ENCODE data around the gene MZB1. TPM values are rescaled to one million over a fixed set of nuclear protein-coding genes. Genes with fewer than 3 reads are reported as not detected.

The MZB1 gene
- total and polyA plus RNA-seq, 4 donors: 1.8 to 23.7 (median 1.8) TPM

GRCh38 chr5:139368613-139369012, 21.1 kb downstream of the MZB1 start:
- no peak for DNase-seq (ENCODE audit: low spot score)
- H3K27me3 ChIP-seq (ENCODE audit: control insufficient read depth in 4 of 4, insufficient read depth in 4 of 4, low read length in 3 of 4): no peaks in the 10 kb centered on the region
- TF ChIP-seq FOXA2 (IDR thresholded peaks at IDR 0.05) (no peak), RAD21 (IDR thresholded peaks at IDR 0.05) (no peak), FOXA1 (IDR thresholded peaks at IDR 0.05) (no peak), HNF4A (conservative IDR thresholded peaks at IDR 0.05) (no peak), JUND (IDR thresholded peaks at IDR 0.05) (no peak)
- H3K4me1 ChIP-seq (ENCODE audit: control insufficient read depth in 4 of 4, insufficient read depth in 4 of 4, low read length in 3 of 4): peaks cover 2 to 6% (median 5%) of the 10 kb centered on the region in 4 donors
- no peak overlapping the region for H3K27ac ChIP-seq (ENCODE audit: low read depth in 1 of 2, low read length in 2 of 2)
- H3K9ac ChIP-seq (ENCODE audit: low read depth in 1 of 2, low read length in 2 of 2): no peak overlapping the region
- no peaks in the 10 kb centered on the region for H3K9me3 ChIP-seq (ENCODE audit: control insufficient read depth in 4 of 4, low read length in 3 of 4)
- peaks cover 17 to 53% (median 37%) of the 10 kb centered on the region in 4 donors for H3K36me3 ChIP-seq (ENCODE audit: control insufficient read depth in 4 of 4, insufficient read depth in 3 of 4, low read depth in 1 of 4, low read length in 3 of 4)
- no peak overlapping the region for H3K4me3 ChIP-seq (ENCODE audit: low read depth in 1 of 3, low read length in 3 of 3)
- 75% methylated on average over 2 of the region's 2 CpGs for WGBS

- Histone ChIP-seq H3K4me1 (ENCODE audit: control insufficient read depth in 4 of 4, insufficient read depth in 4 of 4, low read length in 3 of 4) (no peaks in the 10 kb centered on the region), H3K27me3 (ENCODE audit: control insufficient read depth in 4 of 4, insufficient read depth in 4 of 4, low read length in 3 of 4) (no peaks in the 10 kb centered on the region), H3K4me3 (ENCODE audit: low read depth in 1 of 3, low read length in 3 of 3) (no peak overlapping the region), H3K9ac (ENCODE audit: low read depth in 1 of 2, low read length in 2 of 2) (no peak overlapping the region), H3K27ac (ENCODE audit: low read depth in 1 of 2, low read length in 2 of 2) (no peak overlapping the region), H3K9me3 (ENCODE audit: control insufficient read depth in 4 of 4, low read length in 3 of 4) (no peaks in the 10 kb centered on the region), H3K36me3 (ENCODE audit: control insufficient read depth in 4 of 4, insufficient read depth in 3 of 4, low read depth in 1 of 4, low read length in 3 of 4) (peaks cover 16 to 44% (median 30%) of the 10 kb centered on the region in 4 donors)
- 60% methylated on average over 2 of the region's 2 CpGs for WGBS
- no peak for TF ChIP-seq GABPA (IDR thresholded peaks at IDR 0.05 in 1 of 2, conservative IDR thresholded peaks at IDR 0.05 in 1 of 2)
- TF ChIP-seq SP1 (IDR thresholded peaks at IDR 0.05): no peak
- TF ChIP-seq HNF4G (IDR thresholded peaks at IDR 0.05): no peak
- no peak for TF ChIP-seq RAD21 (IDR thresholded peaks at IDR 0.05)
- no peak for TF ChIP-seq CTCF (IDR thresholded peaks at IDR 0.05; ENCODE audit: low read depth, low read length, missing input control)
- TF ChIP-seq YY1 (IDR thresholded peaks at IDR 0.05): no peak
- TF ChIP-seq JUND (IDR thresholded peaks at IDR 0.05): no peak
- TF ChIP-seq NR2F2 (IDR thresholded peaks at IDR 0.05): no peak
- TF ChIP-seq FOXA1 (IDR thresholded peaks at IDR 0.05): no peak
- no peak for TF ChIP-seq ATF3 (IDR thresholded peaks at IDR 0.05)
- no peak for TF ChIP-seq RXRA (IDR thresholded peaks at IDR 0.05)
- no peak for TF ChIP-seq MAX (IDR thresholded peaks at IDR 0.05)
- TF ChIP-seq HNF4A (conservative IDR thresholded peaks at IDR 0.05): no peak
- TF ChIP-seq FOXA2 (IDR thresholded peaks at IDR 0.05): no peak
- TF ChIP-seq EGR1 (IDR thresholded peaks at IDR 0.05; ENCODE audit: low read depth in 2 of 2): no peak
- DNase-seq (ENCODE audit: low spot score): no peak
Measured at GRCh38 chr5:139364466-139364865, 25.2 kb downstream of the MZB1 start.

GRCh38 chr5:139363937-139364336, 25.8 kb downstream of the MZB1 start:
- WGBS: 80% methylated on average over 2 of the region's 2 CpGs
- DNase-seq (ENCODE audit: low spot score): no peak
- H3K36me3 ChIP-seq (ENCODE audit: control insufficient read depth in 4 of 4, insufficient read depth in 3 of 4, low read depth in 1 of 4, low read length in 3 of 4): peaks cover 16 to 40% (median 29%) of the 10 kb centered on the region in 4 donors
- no peak overlapping the region for H3K9ac ChIP-seq (ENCODE audit: low read depth in 1 of 2, low read length in 2 of 2)
- no peak overlapping the region for H3K27ac ChIP-seq (ENCODE audit: low read depth in 1 of 2, low read length in 2 of 2)
- TF ChIP-seq JUND (IDR thresholded peaks at IDR 0.05) (no peak), SP1 (IDR thresholded peaks at IDR 0.05) (no peak), FOXA1 (IDR thresholded peaks at IDR 0.05) (no peak), FOXA2 (IDR thresholded peaks at IDR 0.05) (no peak), HNF4A (conservative IDR thresholded peaks at IDR 0.05) (no peak), HNF4G (IDR thresholded peaks at IDR 0.05) (no peak), ATF3 (IDR thresholded peaks at IDR 0.05) (no peak), RAD21 (IDR thresholded peaks at IDR 0.05) (no peak)
- TF ChIP-seq, protein P1, sequence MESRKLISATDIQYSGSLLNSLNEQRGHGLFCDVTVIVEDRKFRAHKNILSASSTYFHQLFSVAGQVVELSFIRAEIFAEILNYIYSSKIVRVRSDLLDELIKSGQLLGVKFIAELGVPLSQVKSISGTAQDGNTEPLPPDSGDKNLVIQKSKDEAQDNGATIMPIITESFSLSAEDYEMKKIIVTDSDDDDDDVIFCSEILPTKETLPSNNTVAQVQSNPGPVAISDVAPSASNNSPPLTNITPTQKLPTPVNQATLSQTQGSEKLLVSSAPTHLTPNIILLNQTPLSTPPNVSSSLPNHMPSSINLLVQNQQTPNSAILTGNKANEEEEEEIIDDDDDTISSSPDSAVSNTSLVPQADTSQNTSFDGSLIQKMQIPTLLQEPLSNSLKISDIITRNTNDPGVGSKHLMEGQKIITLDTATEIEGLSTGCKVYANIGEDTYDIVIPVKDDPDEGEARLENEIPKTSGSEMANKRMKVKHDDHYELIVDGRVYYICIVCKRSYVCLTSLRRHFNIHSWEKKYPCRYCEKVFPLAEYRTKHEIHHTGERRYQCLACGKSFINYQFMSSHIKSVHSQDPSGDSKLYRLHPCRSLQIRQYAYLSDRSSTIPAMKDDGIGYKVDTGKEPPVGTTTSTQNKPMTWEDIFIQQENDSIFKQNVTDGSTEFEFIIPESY (IDR thresholded peaks at IDR 0.05): no peak
- TF ChIP-seq, protein P2, sequence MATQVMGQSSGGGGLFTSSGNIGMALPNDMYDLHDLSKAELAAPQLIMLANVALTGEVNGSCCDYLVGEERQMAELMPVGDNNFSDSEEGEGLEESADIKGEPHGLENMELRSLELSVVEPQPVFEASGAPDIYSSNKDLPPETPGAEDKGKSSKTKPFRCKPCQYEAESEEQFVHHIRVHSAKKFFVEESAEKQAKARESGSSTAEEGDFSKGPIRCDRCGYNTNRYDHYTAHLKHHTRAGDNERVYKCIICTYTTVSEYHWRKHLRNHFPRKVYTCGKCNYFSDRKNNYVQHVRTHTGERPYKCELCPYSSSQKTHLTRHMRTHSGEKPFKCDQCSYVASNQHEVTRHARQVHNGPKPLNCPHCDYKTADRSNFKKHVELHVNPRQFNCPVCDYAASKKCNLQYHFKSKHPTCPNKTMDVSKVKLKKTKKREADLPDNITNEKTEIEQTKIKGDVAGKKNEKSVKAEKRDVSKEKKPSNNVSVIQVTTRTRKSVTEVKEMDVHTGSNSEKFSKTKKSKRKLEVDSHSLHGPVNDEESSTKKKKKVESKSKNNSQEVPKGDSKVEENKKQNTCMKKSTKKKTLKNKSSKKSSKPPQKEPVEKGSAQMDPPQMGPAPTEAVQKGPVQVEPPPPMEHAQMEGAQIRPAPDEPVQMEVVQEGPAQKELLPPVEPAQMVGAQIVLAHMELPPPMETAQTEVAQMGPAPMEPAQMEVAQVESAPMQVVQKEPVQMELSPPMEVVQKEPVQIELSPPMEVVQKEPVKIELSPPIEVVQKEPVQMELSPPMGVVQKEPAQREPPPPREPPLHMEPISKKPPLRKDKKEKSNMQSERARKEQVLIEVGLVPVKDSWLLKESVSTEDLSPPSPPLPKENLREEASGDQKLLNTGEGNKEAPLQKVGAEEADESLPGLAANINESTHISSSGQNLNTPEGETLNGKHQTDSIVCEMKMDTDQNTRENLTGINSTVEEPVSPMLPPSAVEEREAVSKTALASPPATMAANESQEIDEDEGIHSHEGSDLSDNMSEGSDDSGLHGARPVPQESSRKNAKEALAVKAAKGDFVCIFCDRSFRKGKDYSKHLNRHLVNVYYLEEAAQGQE (IDR thresholded peaks at IDR 0.05): no peak
- H3K4me1 ChIP-seq (ENCODE audit: control insufficient read depth in 4 of 4, insufficient read depth in 4 of 4, low read length in 3 of 4): no peaks in the 10 kb centered on the region
- no peaks in the 10 kb centered on the region for H3K9me3 ChIP-seq (ENCODE audit: control insufficient read depth in 4 of 4, low read length in 3 of 4)
- no peaks in the 10 kb centered on the region for H3K27me3 ChIP-seq (ENCODE audit: control insufficient read depth in 4 of 4, insufficient read depth in 4 of 4, low read length in 3 of 4)
- H3K4me3 ChIP-seq (ENCODE audit: low read depth in 1 of 3, low read length in 3 of 3): no peak overlapping the region
